GM18907 (cell line): ENCODE results near the gene CAMTA1.

Experiments used
- ATAC-seq: cut with Tn5 transposase; IDR thresholded peaks from one replicate; pipeline ENCODE4 v1.9.1; 2021; ENCODE audit warnings: mild to moderate bottlenecking, moderate library complexity; ENCODE audit not compliant: unreplicated experiment

The CAMTA1 gene

DNA sequence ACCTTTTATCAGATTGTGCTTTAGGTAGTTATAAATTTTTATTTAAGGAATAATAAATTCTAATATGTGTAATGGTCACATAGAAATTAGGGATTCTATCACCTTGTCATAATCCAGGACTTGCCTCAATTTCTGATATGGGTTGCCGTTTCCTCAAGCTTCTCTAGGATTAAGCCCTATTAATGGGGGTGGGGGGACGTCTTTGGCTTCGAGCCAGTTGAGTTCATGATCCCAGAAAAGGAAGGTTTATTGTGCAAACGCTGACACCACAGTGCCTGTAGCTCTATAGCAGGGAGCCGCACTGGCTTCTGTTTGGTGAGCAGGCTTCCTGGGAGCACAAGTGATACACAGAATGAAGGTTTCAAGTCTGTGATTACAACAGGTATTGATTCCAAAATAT is 963.9 kb downstream of the CAMTA1 start:
- no peak for ATAC-seq

DNA sequence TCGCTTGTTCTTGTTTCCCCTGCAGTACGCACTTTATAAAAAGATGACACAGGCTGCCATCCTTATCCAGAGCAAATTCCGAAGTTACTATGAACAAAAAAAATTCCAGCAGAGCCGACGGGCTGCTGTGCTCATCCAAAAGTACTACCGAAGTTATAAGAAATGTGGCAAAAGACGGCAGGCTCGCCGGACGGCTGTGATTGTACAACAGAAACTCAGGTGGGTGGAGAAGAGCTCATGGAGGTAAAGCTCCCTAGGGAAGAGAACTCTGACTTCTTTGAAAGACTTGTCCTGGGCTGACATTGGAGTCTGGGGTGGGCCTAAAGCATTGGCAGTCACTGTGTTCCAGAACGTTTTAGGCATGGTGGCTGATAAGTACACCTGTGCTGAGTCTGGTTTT is 965.9 kb downstream of the CAMTA1 start:
- no peak for ATAC-seq

DNA sequence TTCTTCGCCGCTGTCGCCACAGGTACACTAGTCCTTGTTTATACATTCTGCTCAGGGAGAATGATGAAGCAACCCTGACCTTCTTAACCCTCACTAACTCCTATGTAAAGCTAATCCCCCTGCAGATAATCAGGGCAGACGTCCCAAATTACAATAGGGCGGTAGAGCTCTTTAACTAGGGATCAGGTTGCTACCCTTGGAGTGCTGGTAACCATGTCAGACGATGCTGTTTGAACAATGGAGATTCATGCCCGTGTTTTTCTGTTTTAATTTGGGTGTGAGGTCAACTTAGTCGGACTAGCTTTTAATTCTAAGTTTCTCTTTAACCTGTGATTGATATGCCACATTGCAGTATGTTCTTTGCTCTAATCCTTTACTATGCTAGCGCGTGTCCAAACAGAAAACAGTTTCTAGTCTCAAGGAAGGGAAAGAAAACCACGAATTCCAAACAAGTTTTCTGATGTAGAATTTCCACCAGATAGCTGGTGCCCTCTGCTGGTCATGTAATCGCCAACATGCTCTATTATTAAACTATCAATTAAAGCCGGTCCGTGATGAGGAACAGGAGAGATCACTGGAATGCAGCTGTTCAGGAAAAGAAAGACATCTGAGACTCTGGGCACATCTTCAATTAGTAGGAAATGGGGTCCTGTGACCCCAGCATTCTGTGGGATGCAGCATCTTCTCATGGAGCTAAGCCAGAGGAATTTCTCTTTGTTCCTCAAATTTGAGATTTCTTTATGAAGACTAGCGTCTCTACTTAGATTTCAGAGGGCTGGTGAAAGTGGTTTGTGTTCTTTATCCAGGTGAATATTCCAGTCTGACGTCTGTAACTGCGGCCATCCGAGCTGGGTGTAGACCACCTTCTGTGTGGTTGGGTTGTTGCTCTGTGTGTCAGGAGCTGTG is 967.5 kb downstream of the CAMTA1 start:
- ATAC-seq: no peak

DNA sequence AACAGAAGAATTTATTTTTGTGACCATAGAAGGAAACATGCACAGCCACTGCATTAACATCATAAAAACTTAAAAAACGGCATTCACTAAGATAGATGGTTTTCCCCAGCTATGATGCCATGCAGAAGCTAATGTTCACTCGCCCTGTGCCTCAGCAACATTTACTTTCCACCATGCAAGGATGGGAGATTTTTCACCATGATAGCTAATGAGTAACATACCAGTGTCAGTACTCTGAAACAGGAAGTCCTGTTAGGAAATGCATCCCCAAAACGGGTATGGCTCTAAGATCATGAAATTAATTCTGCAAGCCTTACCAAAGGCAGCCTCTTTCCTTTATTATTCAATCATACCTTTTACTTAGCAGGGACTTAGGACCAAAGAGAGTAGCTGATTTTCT is 968.4 kb downstream of the CAMTA1 start:
- ATAC-seq: no peak

DNA sequence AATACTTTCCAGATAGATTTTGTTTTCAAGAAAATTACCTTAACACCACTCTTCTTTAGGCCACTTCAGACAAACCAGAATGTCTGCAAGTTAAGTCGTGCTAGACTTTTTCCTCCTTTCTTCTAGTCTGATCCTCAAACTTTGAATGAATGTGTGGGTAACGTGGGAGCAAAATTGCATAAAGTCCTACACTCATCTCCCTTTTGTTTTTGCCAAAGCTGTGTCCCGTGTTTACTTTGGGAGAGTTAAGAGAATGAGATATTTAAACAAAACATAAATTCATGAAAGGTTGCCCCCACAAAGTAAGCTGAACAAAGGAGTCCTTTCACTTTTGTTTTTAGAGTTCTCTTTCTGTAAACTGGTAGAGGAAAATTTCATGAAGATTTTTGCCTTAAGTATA is 969.0 kb downstream of the CAMTA1 start:
- ATAC-seq: no peak

DNA sequence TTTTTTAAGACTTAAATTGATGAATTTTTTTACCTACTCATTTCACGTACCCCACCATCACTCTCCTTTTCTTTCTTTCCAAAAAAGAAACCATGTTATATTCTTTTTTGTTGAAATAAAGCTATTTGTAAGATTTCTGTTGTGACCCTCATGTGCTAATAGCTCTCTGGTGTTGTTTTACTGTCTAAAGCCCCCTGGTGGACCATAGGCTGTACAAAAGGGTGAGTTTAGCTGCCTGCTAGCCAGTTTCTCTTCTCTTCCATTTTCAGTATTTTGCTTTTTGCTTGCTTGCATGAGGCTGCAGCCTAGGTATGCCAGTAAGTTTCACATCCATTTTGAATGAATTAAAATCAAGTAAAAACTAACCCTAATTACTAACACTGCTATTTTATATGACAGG is 970.2 kb downstream of the CAMTA1 start:
- ATAC-seq: no peak

DNA sequence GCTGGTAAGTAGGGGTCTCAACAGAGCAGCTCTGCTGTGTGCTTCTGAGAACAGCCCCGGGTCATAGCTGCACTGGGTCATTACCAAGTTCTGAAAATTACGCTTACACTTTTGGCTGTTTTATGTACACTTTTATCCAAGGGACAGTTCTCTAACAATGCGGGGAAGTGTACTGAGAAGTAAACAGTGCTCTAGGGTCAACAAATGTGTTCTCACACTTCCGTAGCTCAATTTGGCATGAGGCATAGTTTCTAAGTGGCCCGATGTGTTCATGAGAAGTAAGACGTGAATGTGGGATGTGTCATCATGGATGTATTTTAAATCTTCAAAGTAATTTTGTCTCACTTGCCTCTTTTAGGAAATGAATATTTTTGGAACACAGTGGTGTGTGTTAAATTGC is 975.0 kb downstream of the CAMTA1 start:
- no peak for ATAC-seq

DNA sequence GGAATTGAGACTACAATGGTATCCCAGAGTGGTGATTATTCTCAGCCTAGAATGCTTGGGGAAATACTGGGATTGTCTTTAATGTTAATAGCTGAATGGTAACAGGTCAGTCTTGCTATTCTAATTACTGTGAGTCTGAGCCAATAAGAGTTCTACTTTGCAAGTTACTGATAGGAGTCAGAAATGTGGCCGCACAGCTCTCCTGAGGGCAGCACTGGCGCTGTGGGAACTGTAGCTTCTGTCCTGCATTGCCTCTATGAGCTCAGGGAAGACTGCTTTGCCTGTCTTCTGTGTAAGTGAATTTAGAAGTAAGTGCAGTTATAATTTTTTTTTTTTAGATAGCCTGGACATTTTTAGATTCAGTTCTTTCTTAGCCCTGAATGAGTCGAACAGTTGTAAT is 975.8 kb downstream of the CAMTA1 start:
- ATAC-seq: no peak

DNA sequence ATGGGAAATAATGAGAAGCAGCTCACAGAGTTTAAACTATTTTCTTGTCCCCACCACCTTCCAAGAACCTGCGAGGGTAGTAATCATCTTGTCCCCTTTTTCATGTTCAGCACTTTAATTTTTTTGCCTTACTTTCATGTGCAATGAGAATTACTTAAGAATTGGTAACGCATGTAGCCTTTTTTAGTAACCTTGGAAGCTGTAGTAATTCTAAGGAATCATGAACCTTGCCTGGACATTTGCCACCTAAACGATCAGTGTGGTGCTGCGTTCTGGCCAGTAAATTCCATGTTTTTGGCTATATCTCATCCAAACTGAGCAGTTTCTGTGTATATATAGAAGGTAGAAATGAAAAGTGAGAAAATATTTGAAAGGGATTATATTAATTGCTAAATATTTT is 981.9 kb downstream of the CAMTA1 start:
- ATAC-seq: no peak

DNA sequence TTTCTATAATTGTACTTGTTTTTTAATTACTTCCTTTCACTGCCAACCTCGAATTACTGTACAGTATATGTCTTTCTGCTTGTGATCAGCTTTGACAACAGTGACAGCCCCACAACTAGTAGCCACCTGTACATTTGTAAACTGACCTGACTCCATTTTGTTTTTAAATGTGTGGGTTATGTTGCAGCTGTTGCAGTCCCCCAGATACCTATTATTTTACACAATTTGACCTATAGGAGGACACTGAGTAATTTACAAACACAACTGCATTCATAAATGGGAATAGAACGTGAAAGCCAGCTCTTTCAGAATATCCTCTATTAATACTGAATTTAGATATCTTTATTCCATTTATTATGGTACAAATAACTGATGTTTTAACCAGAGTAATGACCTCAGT is 983.3 kb downstream of the CAMTA1 start:
- no peak for ATAC-seq

DNA sequence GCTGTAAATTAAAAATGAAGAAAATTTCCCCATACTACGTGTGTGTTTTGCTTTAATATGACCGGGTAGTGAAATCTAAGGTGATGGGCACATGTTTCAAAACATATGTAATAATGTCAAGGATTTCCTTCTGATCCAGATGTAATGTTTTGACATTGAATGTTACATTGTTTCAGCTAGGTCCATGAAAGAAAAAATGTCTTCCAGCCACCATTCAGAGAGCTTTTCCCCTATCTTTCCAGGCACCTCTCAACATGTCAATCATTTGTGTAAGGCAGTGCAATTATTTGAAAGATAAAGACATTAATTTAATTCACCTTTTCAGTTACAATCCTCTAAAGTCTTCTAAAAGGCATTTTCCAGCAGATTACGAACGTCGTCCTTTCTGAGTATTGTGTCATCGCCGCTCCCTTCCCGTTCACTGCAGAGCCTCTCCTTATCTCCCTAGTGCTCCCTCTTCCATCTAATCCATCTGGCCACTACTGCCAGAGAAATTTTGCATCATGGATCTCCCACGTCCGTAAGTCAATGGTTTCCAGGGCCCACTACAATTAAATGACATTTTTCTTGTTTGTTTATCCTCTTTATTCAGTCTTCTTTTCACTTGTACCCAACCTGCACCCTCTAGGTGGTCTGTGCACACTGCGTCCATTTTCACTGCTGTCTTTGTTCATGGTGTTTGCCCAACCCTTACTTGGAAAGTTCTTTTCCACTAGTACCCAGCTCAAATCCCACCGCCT is 984.6 kb downstream of the CAMTA1 start:
- ATAC-seq: no peak

DNA sequence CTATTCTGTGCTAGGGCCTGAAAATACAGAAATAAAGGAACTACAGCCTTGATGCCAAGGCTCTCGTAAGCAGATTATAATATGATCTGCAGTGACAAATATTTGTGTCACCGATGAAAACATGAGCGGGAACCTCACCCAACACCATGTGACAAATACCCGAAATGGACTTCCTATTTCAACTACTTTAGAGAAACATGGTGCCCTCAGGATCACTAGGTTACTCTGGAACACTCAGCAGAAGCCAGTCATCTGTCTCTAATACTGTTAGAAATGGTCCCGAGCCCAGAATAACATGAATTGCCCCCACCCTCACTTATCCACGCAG is 985.4 kb downstream of the CAMTA1 start:
- peak; percentile 10 for ATAC-seq

DNA sequence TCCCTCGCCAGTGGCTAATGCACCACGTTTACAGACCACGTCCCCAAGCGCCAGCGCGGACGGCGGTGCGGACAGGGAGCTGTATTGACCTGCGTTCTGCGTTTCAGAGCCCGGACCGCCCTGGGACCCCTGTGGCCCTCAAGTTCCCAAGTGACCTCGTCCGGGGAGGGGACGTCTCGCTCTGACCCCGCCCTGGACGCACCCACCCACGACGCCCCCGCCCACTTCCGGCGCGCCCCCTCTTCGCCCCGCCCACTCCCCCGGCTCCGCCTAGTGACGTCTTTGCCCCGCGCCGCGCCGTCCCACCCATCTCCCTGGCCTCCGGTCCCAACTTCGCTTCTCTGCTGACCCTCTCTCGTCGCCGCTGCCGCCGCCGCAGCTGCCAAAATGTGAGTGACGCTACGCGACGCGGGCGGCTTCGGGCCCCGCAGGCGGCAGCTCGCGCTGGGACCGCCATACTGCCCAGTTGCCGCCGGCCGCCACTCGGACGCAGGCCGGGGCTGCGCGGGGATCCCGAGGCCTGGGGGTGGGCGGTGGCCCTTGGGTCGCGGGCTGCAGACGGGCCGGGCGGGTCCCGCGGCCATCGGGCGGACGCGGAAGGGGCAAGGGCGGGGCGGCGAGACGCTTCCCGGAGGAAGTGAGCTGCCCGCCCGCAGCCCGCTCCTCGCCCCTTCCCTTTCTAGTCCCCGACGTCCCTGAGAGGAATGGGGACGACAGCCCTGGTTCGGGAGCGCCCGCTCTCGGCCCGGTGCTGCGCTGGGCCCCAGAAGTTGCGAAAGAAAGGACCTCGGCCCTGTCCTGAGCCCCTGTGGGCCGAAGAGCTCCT is 986.0 kb downstream of the CAMTA1 start, which contains the start of gene VAMP3:
TSS of gene VAMP3 (plus strand) at position 300 of the 826 bp plus-strand sequence. CDS start at position 388, 88 bp downstream.
- peak; percentile 69 for ATAC-seq

DNA sequence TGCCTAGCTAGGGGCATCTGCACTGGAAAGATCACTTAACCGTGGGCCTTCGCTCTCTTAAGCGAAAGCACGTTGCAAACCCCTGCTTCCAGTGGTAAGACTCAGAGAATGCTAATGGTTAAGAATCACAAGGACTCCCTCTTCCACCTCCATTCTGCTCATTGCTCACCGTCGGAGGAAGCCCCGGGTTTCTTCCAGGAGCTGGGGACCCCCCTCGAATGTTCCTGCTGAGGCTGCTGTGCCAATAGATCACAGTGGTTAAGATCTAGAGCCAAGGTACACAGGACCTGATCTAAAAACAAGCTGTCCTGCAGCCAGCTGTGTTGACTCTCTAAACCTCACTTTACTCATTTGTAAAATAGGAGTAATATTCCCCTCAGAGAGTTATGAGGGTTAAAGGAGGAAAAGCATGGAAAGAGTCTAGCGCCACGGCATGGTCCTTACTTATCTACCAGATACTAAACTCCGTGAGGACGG is 986.6 kb downstream of the CAMTA1 start:
- no peak for ATAC-seq

DNA sequence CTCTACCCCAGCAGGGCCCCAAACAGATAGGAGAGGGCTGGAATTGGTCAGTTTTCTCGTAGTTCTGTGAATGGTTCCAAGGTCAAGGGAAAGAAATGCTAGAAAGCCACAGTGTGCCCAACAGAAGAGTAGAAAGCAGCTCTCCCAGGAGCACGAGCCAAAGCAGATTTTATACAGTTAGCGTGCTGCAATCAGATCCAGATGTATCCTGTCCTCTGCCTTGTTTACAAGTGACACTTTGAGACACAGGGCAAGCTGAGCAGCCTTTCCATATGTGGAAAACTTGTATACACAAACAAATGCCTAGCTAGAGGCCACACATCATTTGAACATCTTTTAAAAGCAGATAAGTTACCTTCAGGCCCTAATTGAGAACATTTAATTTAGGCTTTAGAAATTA is 992.3 kb downstream of the CAMTA1 start:
- no peak for ATAC-seq

DNA sequence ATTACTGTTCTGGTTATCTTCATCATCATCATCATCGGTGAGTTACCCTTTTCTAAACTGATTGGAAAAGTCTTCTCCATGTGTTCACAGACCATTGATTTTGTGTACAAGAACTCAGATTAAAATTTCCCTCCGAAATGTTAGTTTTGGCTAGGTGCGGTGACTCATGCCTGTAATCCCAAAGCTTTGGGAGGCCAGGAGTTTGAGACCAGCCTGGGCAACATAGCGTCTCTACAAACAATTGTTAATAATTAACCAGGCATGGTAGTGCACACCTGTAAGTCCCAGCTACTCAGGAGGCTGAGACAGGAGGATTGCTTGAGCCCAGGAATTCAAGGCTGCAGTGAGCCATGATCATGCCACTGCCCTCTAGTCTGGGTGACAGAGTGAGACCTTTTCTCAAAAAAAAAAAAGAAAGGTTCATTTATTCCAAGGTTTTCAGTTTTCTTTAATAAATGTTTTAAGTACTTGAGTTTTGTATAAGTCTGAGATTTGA is 992.9 kb downstream of the CAMTA1 start:
- ATAC-seq: no peak

DNA sequence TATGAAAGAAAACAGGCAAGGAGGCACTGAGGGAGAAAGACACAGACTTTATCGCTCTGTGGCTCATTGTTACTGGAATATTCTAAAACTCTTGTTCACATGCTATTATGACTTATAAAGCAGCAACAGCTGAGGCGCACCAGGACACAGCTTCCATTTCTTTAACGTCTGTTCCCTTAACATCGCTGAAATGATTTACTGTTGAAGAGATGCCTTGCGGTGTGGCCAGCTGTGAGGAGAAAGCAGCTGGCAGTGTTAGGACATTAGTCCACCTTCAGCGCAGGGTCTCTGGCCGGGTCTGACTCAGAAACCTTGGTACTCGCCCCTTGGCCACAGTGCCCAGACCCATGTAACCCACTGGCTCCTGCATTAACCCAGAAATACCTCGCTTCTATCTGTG is 995.7 kb downstream of the CAMTA1 start:
- no peak for ATAC-seq

DNA sequence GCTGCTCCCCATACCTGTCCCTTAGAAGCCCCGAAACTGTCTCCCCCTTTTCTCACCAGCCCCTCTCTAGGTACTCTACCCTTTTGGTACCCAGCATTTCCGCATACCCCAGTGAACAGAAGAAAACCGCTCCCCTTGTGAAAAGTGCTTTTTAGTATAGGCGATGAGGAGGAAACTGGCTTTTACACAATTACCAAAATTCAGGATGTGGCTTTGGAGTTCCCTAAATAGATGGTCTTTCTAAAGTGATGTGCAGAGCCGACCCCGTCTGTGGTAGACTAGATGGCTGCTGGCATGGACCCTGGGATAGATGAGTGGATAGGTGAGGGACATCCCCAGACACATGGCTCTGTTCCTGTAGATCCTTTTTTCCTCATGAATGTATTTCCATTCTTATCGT is 996.2 kb downstream of the CAMTA1 start:
- no peak for ATAC-seq

DNA sequence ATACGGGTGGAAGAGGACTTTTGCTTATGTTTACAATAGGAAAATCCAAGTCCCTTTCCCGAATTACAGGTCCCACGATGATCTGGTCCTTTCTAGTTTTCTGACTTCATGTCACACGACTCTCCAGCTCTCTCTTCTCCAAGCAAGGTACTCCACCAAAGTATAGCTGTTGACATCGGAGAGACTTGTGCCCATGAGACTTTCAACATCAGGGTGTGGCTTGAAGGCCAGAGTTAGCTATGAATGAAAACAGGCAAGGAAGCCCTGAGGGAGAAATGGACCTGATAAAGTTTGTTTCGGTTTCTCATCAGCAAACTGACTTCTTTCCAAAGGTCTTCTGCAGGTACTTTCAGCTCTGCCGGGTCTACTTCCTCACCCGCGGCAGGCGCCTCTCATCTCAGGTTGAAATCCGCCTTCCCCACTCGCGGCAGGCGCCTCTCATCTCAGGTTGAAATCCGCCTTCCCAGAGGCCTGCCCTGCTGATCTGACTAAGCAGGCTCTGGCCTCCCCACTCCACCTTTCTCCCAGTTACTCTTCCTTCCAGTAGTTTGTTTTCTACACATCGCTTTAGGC is 996.8 kb downstream of the CAMTA1 start:
- ATAC-seq: no peak

DNA sequence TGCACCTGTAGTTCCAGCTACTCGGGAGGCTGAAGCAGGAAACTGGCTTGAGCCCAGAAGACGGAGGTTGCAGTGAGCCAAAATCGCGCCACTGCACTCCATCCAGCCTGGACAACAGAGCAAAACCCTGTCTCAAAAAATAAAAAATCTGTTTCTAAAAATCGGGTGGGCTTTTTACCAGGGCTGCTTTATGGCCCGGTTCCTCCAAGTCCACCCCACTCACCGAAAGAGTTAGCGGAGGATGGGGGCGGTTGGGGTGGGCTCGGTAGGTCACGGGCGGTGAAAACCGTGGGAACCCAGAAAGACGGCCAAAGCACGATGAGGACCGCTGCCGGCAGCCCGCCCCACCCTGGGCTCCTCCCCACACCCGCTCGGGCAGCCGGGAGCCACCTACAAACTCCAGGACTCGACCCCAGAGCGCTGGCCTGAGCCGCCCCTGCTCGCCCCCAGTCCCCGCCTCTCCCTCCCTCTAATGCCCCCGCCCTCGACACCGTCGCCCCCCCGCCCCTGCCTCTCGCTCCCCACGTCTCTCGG is 998.0 kb downstream of the CAMTA1 start:
- ATAC-seq: no peak
